SU-DHL-6 (cell line): Measurements from ENCODE around the gene RASAL1.

Experiments used
- H2AFZ ChIP-seq: fragments of 200-600 bp; sonication (generic); 2 replicates; pipeline ENCODE4 v1.6.1; 2014; ENCODE audit warnings: low read depth, mild to moderate bottlenecking, moderate library complexity, mixed read lengths, antibody characterized with exemption, low read length; ENCODE audit not compliant: severe bottlenecking
- H3F3A ChIP-seq: fragments of 200-600 bp; shearing (Covaris generic); 2 replicates; pipeline ENCODE4 v1.6.0; 2016; ENCODE audit warnings: antibody characterized with exemption, mild to moderate bottlenecking; ENCODE audit not compliant: insufficient read depth
- H3K27ac ChIP-seq: fragments of 200-600 bp; sonication (generic); 2 replicates; pipeline ENCODE4 v1.5.1; 2016; ENCODE audit warnings: low read depth, mild to moderate bottlenecking, low read length, moderate library complexity, mixed read lengths
- H3K27me3 ChIP-seq: fragments of 200-600 bp; sonication (generic), shearing (Covaris generic); 2 replicates; pipeline ENCODE4 v1.6.0; 2014; ENCODE audit warnings: mild to moderate bottlenecking, low read length
- H3K36me3 ChIP-seq: fragments of 200-600 bp; sonication (generic); 2 replicates; pipeline ENCODE4 v1.6.1; 2014; ENCODE audit warnings: mild to moderate bottlenecking, low read length, mixed read lengths
- H3K4me2 ChIP-seq: fragments of 300-600, 200-600 bp; shearing (Covaris generic), sonication (generic); 2 replicates; pipeline ENCODE4 v1.6.0; 2014; ENCODE audit warnings: low read length, low read depth, mild to moderate bottlenecking; ENCODE audit not compliant: poor library complexity, severe bottlenecking
- H3K4me3 ChIP-seq: fragments of 200-600 bp; sonication (generic); 2 replicates; pipeline ENCODE4 v1.5.1; 2014; ENCODE audit warnings: antibody characterized with exemption, low read length, mild to moderate bottlenecking, mixed read lengths; ENCODE audit not compliant: insufficient read depth, poor library complexity, severe bottlenecking
- H3K79me2 ChIP-seq: fragments of 200-600 bp; sonication (generic); 2 replicates; pipeline ENCODE4 v1.6.1; 2014; ENCODE audit warnings: mild to moderate bottlenecking, low read length, moderate library complexity; ENCODE audit not compliant: insufficient read depth
- H3K9ac ChIP-seq: fragments of 200-600 bp; sonication (generic); 2 replicates; pipeline ENCODE4 v1.7.0; 2014; ENCODE audit warnings: mild to moderate bottlenecking, low read length
- H3K9me2 ChIP-seq: fragments of 200-600 bp; sonication (generic); replicated peaks from 2 replicates; pipeline ENCODE4 v1.6.1; 2014; ENCODE audit warnings: low read length; ENCODE audit not compliant: insufficient read depth
- H3K9me3 ChIP-seq: fragments of 200-600 bp; sonication (generic); 2 replicates; pipeline ENCODE4 v1.6.1; 2014; ENCODE audit warnings: low read length, mixed read lengths; ENCODE audit not compliant: insufficient read depth
- H4K20me1 ChIP-seq: fragments of 200-600 bp; sonication (generic); 2 replicates; pipeline ENCODE4 v1.6.1; 2014; ENCODE audit warnings: low read depth, mild to moderate bottlenecking, antibody characterized with exemption, low read length, moderate library complexity, mixed read lengths
- CTCF ChIP-seq: fragments of 200-600 bp; sonication (generic); IDR thresholded peaks from one replicate; pipeline ENCODE4 v1.5.1; 2017; ENCODE audit warnings: antibody characterized with exemption, mild to moderate bottlenecking, low read length, moderate library complexity; ENCODE audit not compliant: insufficient read depth, poor library complexity, severe bottlenecking
- EZH2phosphoT487 ChIP-seq: fragments of 200-600 bp; sonication (generic), shearing (Covaris generic); conservative IDR thresholded peaks from 2 replicates; pipeline ENCODE4 v1.6.1; 2018; ENCODE audit warnings: mild to moderate bottlenecking, antibody characterized with exemption, low read length, moderate library complexity, mixed read lengths

The RASAL1 gene

GRCh38 chr12:113157218-113157859, 21.8 kb upstream of the RASAL1 start:
- Histone ChIP-seq H3K9ac (no peak overlapping the region), H3K4me3 (no peak overlapping the region), H3K4me2 (no peak overlapping the region), H3F3A (peaks cover 29% of the 10 kb centered on the region), H3K27ac (no peak overlapping the region; the same call in 1 of the 2 replicates), H3K36me3 (no peaks in the 10 kb centered on the region), H3K9me2 (no peaks in the 10 kb centered on the region), H2AFZ (no peak overlapping the region), H3K79me2 (no peaks in the 10 kb centered on the region), H3K27me3 (no peaks in the 10 kb centered on the region), H4K20me1 (no peaks in the 10 kb centered on the region), H3K9me3 (no peaks in the 10 kb centered on the region)
- no peak for TF ChIP-seq EZH2phosphoT487

- Histone ChIP-seq H3K9me2 (no peaks in the 10 kb centered on the region), H3K27me3 (no peaks in the 10 kb centered on the region), H3K9me3 (no peaks in the 10 kb centered on the region), H2AFZ (no peak overlapping the region), H3K36me3 (no peaks in the 10 kb centered on the region), H3K4me2 (no peak overlapping the region), H3K9ac (peak overlapping the region; percentile 6; the same call in 1 of the 2 replicates), H3K27ac (peak overlapping the region; percentile 44), H4K20me1 (no peaks in the 10 kb centered on the region), H3K79me2 (no peaks in the 10 kb centered on the region), H3F3A (peaks cover 36% of the 10 kb centered on the region), H3K4me3 (no peak overlapping the region)
- TF ChIP-seq EZH2phosphoT487 (no peak), CTCF (no peak)
Measured at GRCh38 chr12:113155646-113156045, 20.1 kb upstream of the RASAL1 start.

GRCh38 chr12:113155060-113155459, 19.5 kb upstream of the RASAL1 start:
- Histone ChIP-seq H3K4me3 (no peak overlapping the region), H3K9ac (peak overlapping the region; percentile 63; the same call in 1 of the 2 replicates), H4K20me1 (no peaks in the 10 kb centered on the region), H3K9me3 (no peaks in the 10 kb centered on the region), H3K36me3 (no peaks in the 10 kb centered on the region), H3K79me2 (no peaks in the 10 kb centered on the region), H3K4me2 (peak overlapping the region; percentile 87), H2AFZ (no peak overlapping the region), H3K9me2 (no peaks in the 10 kb centered on the region), H3K27me3 (no peaks in the 10 kb centered on the region), H3K27ac (peak overlapping the region; percentile 44), H3F3A (peaks cover 36% of the 10 kb centered on the region)
- TF ChIP-seq EZH2phosphoT487 (no peak), CTCF (no peak)

- peak overlapping the region; percentile 87 for H3K4me2 ChIP-seq
- H2AFZ ChIP-seq = peak overlapping the region; percentile 16
- no peaks in the 10 kb centered on the region for H3K79me2 ChIP-seq
- peak overlapping the region; percentile 63 for H3K9ac ChIP-seq
- TF ChIP-seq EZH2phosphoT487 (no peak), CTCF (no peak)
- peak overlapping the region; percentile 66 for H3K4me3 ChIP-seq
- H3K27ac ChIP-seq = peak overlapping the region; percentile 70
- no peaks in the 10 kb centered on the region for H4K20me1 ChIP-seq
- H3K9me3 ChIP-seq = no peaks in the 10 kb centered on the region
- H3K36me3 ChIP-seq = no peaks in the 10 kb centered on the region
- peaks cover 36% of the 10 kb centered on the region for H3F3A ChIP-seq
- no peaks in the 10 kb centered on the region for H3K9me2 ChIP-seq
- no peaks in the 10 kb centered on the region for H3K27me3 ChIP-seq
Measured at GRCh38 chr12:113154351-113154973, 18.9 kb upstream of the RASAL1 start.
